Measurements from ENCODE around the gene TCF25. TPM values are rescaled to one million over a fixed set of nuclear protein-coding genes. Genes with fewer than 3 reads are reported as not detected.

The TCF25 gene
- total RNA-seq, 1 donor from 2014 or later = 227 TPM

GRCh38 chr16:89880477-89881367 lies 7.3 kb downstream of the TCF25 start:
- DNase-seq = peak; percentile 29

GRCh38 chr16:89881368-89881730 lies 8.0 kb downstream of the TCF25 start:
- no peak for DNase-seq

- no peak for DNase-seq
Observed at GRCh38 chr16:89883346-89884040, 10.1 kb downstream of the TCF25 start.

- no peak for DNase-seq
Observed at GRCh38 chr16:89884041-89884421, 10.6 kb downstream of the TCF25 start.

GRCh38 chr16:89887243-89887642 lies 13.9 kb downstream of the TCF25 start:
- no peak for DNase-seq

- no peak for DNase-seq
Observed at GRCh38 chr16:89890200-89890599, 16.8 kb downstream of the TCF25 start.

- peak; percentile 24 for DNase-seq
Observed at GRCh38 chr16:89890886-89891657, 17.7 kb downstream of the TCF25 start.

- DNase-seq = no peak
Observed at GRCh38 chr16:89892055-89892630, 18.8 kb downstream of the TCF25 start.

GRCh38 chr16:89892635-89893034 lies 19.2 kb downstream of the TCF25 start:
- no peak for DNase-seq

- DNase-seq = no peak
Observed at GRCh38 chr16:89893642-89894548, 20.5 kb downstream of the TCF25 start.

GRCh38 chr16:89895482-89896250 lies 22.3 kb downstream of the TCF25 start:
- no peak for DNase-seq

- DNase-seq = no peak
Observed at GRCh38 chr16:89897204-89897603, 23.8 kb downstream of the TCF25 start.

GRCh38 chr16:89898201-89898967 lies 25.0 kb downstream of the TCF25 start:
- DNase-seq = no peak

- DNase-seq = no peak
Observed at GRCh38 chr16:89899879-89900481, 26.6 kb downstream of the TCF25 start.

- no peak for DNase-seq
Observed at GRCh38 chr16:89900885-89901284, 27.5 kb downstream of the TCF25 start.

- DNase-seq = no peak
Observed at GRCh38 chr16:89902980-89903379, 29.6 kb downstream of the TCF25 start.

- DNase-seq = no peak
Observed at GRCh38 chr16:89903908-89904515, 30.6 kb downstream of the TCF25 start.

- no peak for DNase-seq
Observed at GRCh38 chr16:89904606-89905510, 31.5 kb downstream of the TCF25 start.
